IPS-NIHi11 (cell line): ENCODE data around the gene ZHX3.
"Not testable (repeated sequence)": the region's sequence is repeated elsewhere in the genome, so short reads cannot be mapped to it uniquely, and the experiment has no call there.

Source experiments
- DNase-seq: peaks from one replicate; pipeline ENCODE4 v3.0.0; 2012; ENCODE audit warnings: mixed read lengths, low spot score

The ZHX3 gene

GRCh38 chr20:41135187-41135887, 182.2 kb downstream of the ZHX3 start:
- peak; percentile 78 for DNase-seq

- no peak for DNase-seq
These were observed 183.0 kb downstream of the ZHX3 start for GRCh38 chr20:41134362-41135186.

GRCh38 chr20:41133709-41134361, 183.7 kb downstream of the ZHX3 start:
- DNase-seq = no peak

- not testable (repeated sequence) for DNase-seq
These were observed 185.1 kb downstream of the ZHX3 start for GRCh38 chr20:41132388-41132775.

GRCh38 chr20:41131594-41132387, 185.7 kb downstream of the ZHX3 start:
- no peak for DNase-seq
